NCI-H2107 (cell line): Measurements from ENCODE around the gene VASP.

Experiments used
- DNase-seq: peaks from one replicate; lab custom pipeline; 2025; lab: John Stamatoyannopoulos, UW

Gene VASP

DNA sequence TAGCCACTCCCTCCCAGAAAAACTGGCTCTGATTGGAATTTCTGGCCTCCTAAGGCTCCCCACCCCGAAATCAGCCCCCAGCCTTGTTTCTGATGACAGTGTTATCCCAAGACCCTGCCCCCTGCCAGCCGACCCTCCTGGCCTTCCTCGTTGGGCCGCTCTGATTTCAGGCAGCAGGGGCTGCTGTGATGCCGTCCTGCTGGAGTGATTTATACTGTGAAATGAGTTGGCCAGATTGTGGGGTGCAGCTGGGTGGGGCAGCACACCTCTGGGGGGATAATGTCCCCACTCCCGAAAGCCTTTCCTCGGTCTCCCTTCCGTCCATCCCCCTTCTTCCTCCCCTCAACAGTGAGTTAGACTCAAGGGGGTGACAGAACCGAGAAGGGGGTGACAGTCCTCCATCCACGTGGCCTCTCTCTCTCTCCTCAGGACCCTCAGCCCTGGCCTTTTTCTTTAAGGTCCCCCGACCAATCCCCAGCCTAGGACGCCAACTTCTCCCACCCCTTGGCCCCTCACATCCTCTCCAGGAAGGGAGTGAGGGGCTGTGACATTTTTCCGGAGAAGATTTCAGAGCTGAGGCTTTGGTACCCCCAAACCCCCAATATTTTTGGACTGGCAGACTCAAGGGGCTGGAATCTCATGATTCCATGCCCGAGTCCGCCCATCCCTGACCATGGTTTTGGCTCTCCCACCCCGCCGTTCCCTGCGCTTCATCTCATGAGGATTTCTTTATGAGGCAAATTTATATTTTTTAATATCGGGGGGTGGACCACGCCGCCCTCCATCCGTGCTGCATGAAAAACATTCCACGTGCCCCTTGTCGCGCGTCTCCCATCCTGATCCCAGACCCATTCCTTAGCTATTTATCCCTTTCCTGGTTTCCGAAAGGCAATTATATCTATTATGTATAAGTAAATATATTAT, 33.3 kb upstream of the VASP start:
- no peak for DNase-seq

DNA sequence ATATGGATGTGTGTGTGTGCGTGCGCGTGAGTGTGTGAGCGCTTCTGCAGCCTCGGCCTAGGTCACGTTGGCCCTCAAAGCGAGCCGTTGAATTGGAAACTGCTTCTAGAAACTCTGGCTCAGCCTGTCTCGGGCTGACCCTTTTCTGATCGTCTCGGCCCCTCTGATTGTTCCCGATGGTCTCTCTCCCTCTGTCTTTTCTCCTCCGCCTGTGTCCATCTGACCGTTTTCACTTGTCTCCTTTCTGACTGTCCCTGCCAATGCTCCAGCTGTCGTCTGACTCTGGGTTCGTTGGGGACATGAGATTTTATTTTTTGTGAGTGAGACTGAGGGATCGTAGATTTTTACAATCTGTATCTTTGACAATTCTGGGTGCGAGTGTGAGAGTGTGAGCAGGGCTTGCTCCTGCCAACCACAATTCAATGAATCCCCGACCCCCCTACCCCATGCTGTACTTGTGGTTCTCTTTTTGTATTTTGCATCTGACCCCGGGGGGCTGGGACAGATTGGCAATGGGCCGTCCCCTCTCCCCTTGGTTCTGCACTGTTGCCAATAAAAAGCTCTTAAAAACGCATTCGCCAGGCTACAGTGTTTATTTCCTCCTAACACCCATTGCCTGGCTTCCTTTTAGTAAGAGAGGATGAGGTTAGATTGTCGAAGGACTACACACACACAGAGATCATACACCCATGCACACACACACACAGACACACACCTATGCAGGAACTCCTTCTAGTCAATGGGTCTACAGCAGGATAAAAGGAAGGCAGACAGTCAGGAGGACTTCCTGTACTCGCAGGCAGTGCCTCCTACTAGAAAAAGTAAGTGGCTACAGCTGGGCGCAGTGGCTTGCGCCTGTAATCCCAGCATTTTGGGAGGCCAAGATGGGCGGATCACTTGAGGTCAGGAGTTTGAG, 32.4 kb upstream of the VASP start:
- no peak for DNase-seq

DNA sequence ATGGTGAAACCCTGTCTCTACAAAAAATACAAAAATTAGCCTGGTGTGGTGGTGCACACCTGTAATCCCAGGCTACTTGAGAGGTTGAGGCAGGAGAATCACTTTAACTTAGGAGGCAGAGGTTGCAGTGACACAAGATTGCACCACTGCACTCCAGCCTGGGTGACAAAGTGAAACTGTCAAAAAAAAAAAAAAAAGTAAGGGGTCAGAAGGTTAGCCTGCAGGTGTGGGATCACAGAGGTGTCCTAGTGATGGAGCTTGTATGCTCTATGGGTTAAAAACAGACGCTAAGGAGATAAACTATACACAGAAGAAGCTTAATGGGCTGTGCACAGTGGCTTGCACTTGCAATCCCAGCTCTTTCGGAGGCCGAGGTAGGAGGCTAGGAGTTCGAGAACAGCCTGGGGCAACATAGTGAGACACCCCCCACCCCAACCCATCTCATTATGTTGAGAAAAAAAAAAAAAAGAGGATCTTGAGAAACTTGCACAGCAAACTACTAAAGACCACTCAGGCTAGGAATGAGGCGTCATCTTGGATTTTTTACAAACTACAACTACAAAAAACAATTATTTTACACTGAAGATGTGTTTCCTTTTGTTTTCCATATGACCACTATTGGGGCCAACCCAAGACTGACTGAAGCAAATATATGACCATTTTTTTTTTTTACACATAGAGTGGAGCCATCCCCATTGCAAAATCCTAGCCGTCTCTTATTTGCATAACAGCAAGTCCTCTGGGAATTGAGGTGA, 31.6 kb upstream of the VASP start:
- DNase-seq, result no peak

- DNase-seq, result no peak
These were observed 31.0 kb upstream of the VASP start for GRCh38 chr19:45476304-45476703.

GRCh38 chr19:45477186-45477585, 30.1 kb upstream of the VASP start:
- DNase-seq, result no peak

- no peak for DNase-seq
These were observed 29.4 kb upstream of the VASP start for GRCh38 chr19:45477713-45478453.

- peak; percentile 69 for DNase-seq
These were observed 28.6 kb upstream of the VASP start for GRCh38 chr19:45478454-45479238.

GRCh38 chr19:45483033-45483432, 24.2 kb upstream of the VASP start:
- DNase-seq, result no peak

GRCh38 chr19:45484273-45484945, 22.9 kb upstream of the VASP start:
- no peak for DNase-seq

- peak; percentile 87 for DNase-seq
These were observed 21.8 kb upstream of the VASP start for GRCh38 chr19:45485305-45486077.

DNA sequence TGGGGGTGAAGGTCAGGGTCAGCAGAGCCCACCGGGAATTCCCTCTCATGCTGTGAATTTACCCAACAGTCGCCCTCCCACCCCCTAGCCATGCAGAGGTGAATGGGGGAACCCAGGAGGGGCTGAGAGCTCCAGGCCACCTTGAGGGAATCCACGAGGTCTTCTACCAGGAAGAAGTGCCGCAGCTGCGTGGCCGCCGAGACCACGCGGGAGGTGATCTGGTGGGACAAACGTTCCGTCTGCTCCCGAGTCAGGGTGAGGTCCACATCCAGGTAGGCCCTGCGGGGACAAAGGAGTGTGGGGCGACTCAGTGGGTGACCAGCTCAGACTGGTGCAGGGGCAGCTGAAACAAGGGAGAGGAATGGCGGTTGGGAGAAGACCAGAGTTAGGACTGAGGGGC, 18.6 kb upstream of the VASP start:
- no peak for DNase-seq

- DNase-seq, result no peak
These were observed 17.9 kb upstream of the VASP start for GRCh38 chr19:45489216-45489855.

DNA sequence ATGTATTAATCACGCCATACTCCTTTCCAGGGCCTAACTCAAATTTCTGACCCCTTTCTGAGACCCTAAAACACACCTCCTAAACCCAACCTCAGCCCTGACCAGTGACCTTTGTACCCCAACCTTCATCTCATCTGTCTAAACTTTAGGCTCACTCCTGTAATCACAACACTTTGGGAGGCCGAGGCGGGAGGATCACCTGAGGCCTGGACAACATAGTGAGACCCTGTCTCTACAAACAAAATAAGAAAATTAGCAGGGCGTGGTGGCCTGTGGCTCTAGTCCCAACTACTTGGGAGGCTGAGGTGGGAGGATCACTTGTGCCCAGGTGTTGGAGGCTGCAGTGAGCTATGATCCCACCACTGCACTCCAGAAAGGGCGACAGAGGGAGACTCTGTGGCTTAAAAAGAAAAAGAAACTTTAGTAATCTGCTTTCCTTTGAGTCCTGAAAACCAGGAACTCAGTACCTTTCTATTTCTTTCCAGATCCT, 15.1 kb upstream of the VASP start:
- DNase-seq, result no peak

GRCh38 chr19:45492627-45493470, 14.4 kb upstream of the VASP start:
- DNase-seq, result no peak

DNA sequence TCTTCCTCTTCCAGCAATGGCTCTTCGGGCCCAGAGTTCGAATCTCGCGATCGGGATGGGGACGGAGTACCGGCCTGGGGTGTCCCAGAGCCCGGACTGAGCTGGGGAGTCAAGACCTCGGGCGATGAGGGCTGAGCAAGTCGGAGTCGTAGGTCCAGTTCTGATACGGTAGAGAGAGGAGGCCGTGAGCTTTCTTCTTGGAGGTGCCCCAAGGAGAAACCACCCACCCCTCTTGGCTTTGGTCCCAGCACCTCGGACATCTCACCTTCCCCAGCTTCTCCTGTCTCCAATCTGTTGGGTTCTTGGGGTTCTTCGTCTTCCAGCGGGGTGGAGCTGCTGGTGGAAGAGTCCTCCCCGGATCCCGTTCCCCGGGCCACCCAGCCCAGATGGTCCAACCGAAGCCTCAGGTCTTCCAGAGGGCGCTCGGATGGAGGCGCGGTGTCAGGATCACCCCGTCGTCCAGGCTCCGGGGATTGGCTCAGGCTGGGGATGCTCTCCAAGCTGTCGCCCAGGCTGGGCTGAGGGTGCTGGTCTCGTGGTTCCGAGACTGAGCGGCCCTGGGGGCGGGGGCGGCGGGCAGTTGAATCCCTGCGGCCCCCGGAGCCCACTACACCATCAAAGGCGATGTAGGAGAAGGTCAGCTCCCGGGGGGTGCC, 12.9 kb upstream of the VASP start:
- no peak for DNase-seq

DNA sequence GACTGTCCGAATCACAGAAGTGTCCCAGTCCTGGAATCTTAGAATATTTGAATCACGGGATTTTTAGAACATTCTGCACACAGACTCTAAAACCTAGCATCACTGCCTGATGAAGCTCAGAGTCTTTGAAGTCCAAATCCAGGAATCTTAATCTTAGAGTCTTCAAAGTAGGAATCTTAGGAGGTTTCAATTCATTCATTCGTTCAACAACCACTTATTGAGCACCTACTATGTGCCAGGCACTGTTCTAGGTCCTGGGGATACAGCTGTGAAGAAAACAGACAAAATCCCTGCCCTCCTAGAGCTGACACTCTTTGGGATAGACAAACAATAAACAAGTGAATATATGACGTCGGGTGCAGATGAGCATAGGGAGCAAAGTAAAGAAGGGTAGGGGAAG, 12.1 kb upstream of the VASP start:
- DNase-seq, result no peak

- no peak for DNase-seq
These were observed 10.8 kb upstream of the VASP start for GRCh38 chr19:45496349-45496953.
